GM12864 (cell line): ENCODE data around the gene LY6G6C.
A peak's percentile ranks its signal among the peaks of the same experiment; 100 is the strongest.

ENCODE experiments used
- DNase-seq: peaks from one replicate; pipeline ENCODE4 v3.0.0-alpha.2; 2011; ENCODE audit warnings: low read depth
- H3K4me3 ChIP-seq: 2 replicates; pipeline ENCODE4 v1.5.1; 2011; ENCODE audit warnings: mild to moderate bottlenecking, low read depth, low read length, control low read depth
- CTCF ChIP-seq: IDR thresholded peaks from 2 replicates; pipeline ENCODE4 v1.5.1; 2011; ENCODE audit warnings: low read depth, mild to moderate bottlenecking, moderate library complexity, low read length, control low read depth, inconsistent platforms; ENCODE audit errors: missing control alignments

LY6G6C gene

GRCh38 chr6:31736768-31737314 is 15.3 kb upstream of the LY6G6C start:
- H3K4me3 ChIP-seq: peak overlapping the region; percentile 98
- no peak for DNase-seq
- TF ChIP-seq CTCF: no peak

- TF ChIP-seq CTCF: no peak
- H3K4me3 ChIP-seq: peak within 1 kb of the TSS; percentile 98
- peak; percentile 60 for DNase-seq
Measured at GRCh38 chr6:31736021-31736767, 14.6 kb upstream of the LY6G6C start, which contains the start of gene CLIC1. TSS of gene CLIC1 (minus strand) at chr6:31736530. CDS start at chr6:31736300, 230 bp downstream.

- peak overlapping the region; percentile 98 for H3K4me3 ChIP-seq
- TF ChIP-seq CTCF: no peak
- DNase-seq: no peak
Measured at GRCh38 chr6:31734821-31735406, 13.4 kb upstream of the LY6G6C start.

GRCh38 chr6:31734247-31734820 is 12.8 kb upstream of the LY6G6C start:
- peak overlapping the region; percentile 98 for H3K4me3 ChIP-seq
- TF ChIP-seq CTCF: no peak
- no peak for DNase-seq

- peak overlapping the region; percentile 98 for H3K4me3 ChIP-seq
- DNase-seq: no peak
- no peak for TF ChIP-seq CTCF
Measured at GRCh38 chr6:31733734-31734133, 12.2 kb upstream of the LY6G6C start.

- no peak overlapping the region for H3K4me3 ChIP-seq
- TF ChIP-seq CTCF: no peak
- no peak for DNase-seq
Measured at GRCh38 chr6:31732029-31732428, 10.5 kb upstream of the LY6G6C start.
